ENCODE results near the gene PTTG1IP2.

- TF ChIP-seq POLR2A (IDR thresholded peaks at IDR 0.05; ENCODE audit: extremely low read depth, insufficient read length) (no peak), CTCF (IDR thresholded peaks at IDR 0.05; ENCODE audit: low read depth, low read length) (no peak), MYC (IDR thresholded peaks at IDR 0.05; ENCODE audit: low read depth, low read length) (no peak), MAX (IDR thresholded peaks at IDR 0.05; ENCODE audit: low read depth, low read length) (no peak)
Measured at GRCh38 chr7:90459888-90460287, 9.6 kb upstream of the PTTG1IP2 start.

All from NB4 (cell line).